ENCODE data around the gene MID1.
A peak's percentile ranks its signal among the peaks of the same experiment; 100 is the strongest.

The MID1 gene

DNA sequence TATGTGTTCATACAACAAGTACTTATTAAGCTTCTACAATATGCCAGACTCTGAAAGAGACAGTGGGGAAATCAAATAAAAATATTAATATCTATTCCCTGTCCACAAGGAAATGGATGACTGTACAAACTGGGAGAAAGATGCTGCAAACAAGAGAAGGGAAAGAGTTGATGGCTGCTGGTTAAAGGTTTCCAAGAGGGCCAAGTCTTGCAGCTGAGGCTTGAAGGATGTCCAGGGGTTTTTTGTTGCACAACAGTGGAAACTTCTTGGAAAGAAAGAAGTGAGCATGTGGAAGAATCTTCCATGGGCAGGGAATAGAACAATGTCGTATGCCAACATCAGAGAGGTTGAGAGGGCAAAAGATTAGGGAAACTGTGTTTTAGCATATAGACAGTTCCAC is 95.8 kb downstream of the MID1 start:
- no peak overlapping the region for H3K27ac ChIP-seq
- H3K4me3 ChIP-seq = no peak overlapping the region
- no peaks in the 10 kb centered on the region for H3K36me3 ChIP-seq
- H3K9ac ChIP-seq = no peak overlapping the region
- H3K9me3 ChIP-seq (replicated peaks in 1 of 11) = 0 out of 22 replicates have a peak, but pooled peaks cover 0 to 5% (median 0%) of the 10 kb centered on the region in 11 experiments
- H4K20me1 ChIP-seq = no peaks in the 10 kb centered on the region
- H3K27me3 ChIP-seq = peaks cover 82 to 100% (median 100%) of the 10 kb centered on the region in 11 experiments
- TF ChIP-seq Cebpa-rat (IDR thresholded peaks at IDR 0.05) = no peak
- peaks cover 0 to 8% (median 0%) of the 10 kb centered on the region in 10 experiments; a peak in 6 of 20 replicates for H3K4me1 ChIP-seq
- no peak overlapping the region for H3K4me2 ChIP-seq

DNA sequence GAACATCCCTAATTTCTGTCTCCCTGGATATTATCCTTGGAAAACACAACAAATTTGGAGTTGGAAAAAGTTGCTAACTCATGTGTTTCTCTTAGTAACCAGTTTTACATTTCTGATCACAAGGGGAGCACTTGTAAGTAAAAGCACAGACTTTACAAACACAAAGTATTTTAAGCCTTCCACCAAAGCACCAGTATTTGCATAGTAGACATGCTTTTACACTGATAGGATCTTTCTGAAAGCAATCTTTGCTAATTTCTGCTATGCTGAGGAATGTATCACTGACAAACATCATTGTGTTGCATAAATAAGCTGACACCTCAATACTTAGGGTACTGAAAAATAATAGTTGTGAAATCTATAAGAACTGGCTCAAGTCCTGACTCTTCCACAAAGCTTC is 100.6 kb downstream of the MID1 start:
- Histone ChIP-seq H3K9me3 (replicated peaks in 1 of 11) (0 out of 22 replicates have a peak, but pooled peaks cover 0 to 5% (median 0%) of the 10 kb centered on the region in 11 experiments), H3K27ac (no peak overlapping the region), H3K27me3 (peaks cover 74 to 100% (median 98%) of the 10 kb centered on the region in 11 experiments), H3K4me3 (no peak overlapping the region), H4K20me1 (no peaks in the 10 kb centered on the region), H3K9ac (no peak overlapping the region), H3K4me2 (no peak overlapping the region), H3K36me3 (no peaks in the 10 kb centered on the region), H3K4me1 (no peaks in the 10 kb centered on the region)
- no peak for TF ChIP-seq Cebpa-rat (IDR thresholded peaks at IDR 0.05)

DNA sequence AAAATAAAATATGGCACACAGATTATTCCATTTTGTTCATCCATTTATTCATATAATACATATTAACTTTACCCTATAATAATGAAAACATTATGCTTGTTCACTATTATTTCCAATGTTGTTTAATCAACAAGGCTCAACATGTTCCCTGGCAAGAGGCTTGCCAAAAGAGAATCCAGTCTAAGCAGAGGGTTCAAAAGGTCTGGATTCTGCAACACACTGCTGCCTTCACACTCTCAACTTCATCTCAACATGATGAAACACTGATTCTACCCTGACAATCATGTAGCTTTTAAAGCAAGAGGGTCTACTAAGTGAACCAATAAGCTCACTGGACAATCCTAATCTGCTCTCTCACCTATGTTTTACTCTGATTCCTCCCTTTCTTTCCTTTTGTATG is 101.1 kb downstream of the MID1 start:
- Histone ChIP-seq H3K4me2 (no peak overlapping the region), H3K9ac (no peak overlapping the region), H3K4me3 (no peak overlapping the region), H3K4me1 (no peaks in the 10 kb centered on the region), H3K27ac (no peak overlapping the region), H3K27me3 (peaks cover 74 to 100% (median 98%) of the 10 kb centered on the region in 11 experiments), H3K36me3 (no peaks in the 10 kb centered on the region), H4K20me1 (no peaks in the 10 kb centered on the region), H3K9me3 (replicated peaks in 1 of 11) (0 out of 22 replicates have a peak, but pooled peaks cover 0 to 5% (median 0%) of the 10 kb centered on the region in 11 experiments)
- TF ChIP-seq Cebpa-rat (IDR thresholded peaks at IDR 0.05) = no peak

DNA sequence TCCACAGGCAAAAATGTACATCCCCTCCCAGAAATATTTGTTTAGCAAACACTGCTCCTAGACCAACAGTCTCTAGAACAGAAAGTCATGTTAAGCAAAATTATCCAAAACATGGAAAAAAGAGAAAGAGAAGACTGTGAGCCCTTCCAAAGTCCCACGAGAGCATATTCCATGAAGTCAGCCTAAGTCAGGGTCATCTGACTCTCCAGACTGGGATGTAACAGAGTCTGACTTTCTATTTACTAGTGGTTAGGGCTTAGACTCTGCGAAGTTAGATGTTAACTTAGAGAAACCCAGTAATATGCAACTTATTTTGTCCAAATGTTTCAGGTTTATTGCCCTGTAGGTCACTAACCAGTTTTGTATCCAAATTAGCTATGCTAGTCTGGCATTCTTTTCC is 102.3 kb downstream of the MID1 start:
- 0 out of 22 replicates have a peak, but pooled peaks cover 0 to 5% (median 0%) of the 10 kb centered on the region in 11 experiments for H3K9me3 ChIP-seq (replicated peaks in 1 of 11)
- peaks cover 75 to 100% (median 98%) of the 10 kb centered on the region in 11 experiments for H3K27me3 ChIP-seq
- no peak overlapping the region for H3K9ac ChIP-seq
- H3K4me1 ChIP-seq = no peaks in the 10 kb centered on the region
- H3K36me3 ChIP-seq = no peaks in the 10 kb centered on the region
- no peak for TF ChIP-seq Cebpa-rat (IDR thresholded peaks at IDR 0.05)
- no peak overlapping the region for H3K27ac ChIP-seq
- H3K4me2 ChIP-seq = no peak overlapping the region
- no peaks in the 10 kb centered on the region for H4K20me1 ChIP-seq
- H3K4me3 ChIP-seq = no peak overlapping the region

DNA sequence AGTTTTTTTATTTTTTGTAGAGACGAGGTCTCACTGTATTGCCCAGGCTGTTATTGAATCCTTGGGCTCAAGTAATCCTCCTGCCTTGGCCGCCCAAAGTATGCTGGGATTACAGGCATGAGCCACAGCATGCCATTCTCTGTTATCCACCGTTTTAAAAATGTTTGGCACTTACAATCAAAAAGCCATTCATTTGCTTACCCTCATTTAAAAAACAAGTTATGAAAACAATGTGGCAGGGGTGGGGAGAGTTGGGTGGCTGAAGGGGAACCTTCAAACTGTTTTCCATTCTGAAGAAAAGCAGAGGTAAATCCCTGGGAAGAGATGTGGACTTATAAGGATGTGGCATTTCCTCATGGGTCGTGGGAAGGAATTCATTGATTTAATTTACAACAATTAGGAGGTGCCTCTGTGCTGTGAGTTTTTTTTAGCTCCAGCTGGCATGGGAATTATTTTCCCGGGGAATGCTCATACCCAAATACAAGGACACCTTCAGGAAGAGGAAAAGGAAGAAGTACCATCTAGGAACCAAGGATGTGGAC is 103.5 kb downstream of the MID1 start:
- H3K4me2 ChIP-seq = no peak overlapping the region
- H4K20me1 ChIP-seq = no peaks in the 10 kb centered on the region
- H3K4me1 ChIP-seq = no peaks in the 10 kb centered on the region
- H3K9me3 ChIP-seq (replicated peaks in 1 of 11) = no peaks in the 10 kb centered on the region
- H3K27me3 ChIP-seq = peaks cover 72 to 100% (median 97%) of the 10 kb centered on the region in 11 experiments
- TF ChIP-seq Cebpa-rat (IDR thresholded peaks at IDR 0.05) = no peak
- H3K9ac ChIP-seq = no peak overlapping the region
- no peak overlapping the region for H3K4me3 ChIP-seq
- no peak overlapping the region for H3K27ac ChIP-seq
- H3K36me3 ChIP-seq = no peaks in the 10 kb centered on the region

DNA sequence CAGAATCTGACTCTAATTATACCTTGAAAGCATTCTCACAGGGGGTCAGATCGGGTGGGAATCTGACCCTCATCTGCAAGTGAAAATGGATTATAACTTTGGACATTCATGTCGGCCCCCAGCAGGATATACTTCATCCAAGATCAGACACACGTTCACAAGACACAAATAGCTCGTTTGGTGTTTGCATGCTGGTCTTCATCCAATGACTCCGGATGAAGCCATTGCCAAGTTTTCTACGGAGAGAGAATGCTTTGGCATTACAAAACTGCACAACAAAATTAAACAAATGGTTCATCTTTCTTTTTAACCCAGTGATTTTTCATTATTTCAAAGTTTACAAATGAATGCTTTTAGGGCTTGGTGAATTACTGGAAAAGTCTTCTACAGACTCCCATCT is 105.5 kb downstream of the MID1 start:
- 0 out of 20 replicates have a peak, but pooled peaks cover 0 to under 1% (median 0%) of the 10 kb centered on the region in 10 experiments for H3K4me1 ChIP-seq
- H4K20me1 ChIP-seq = no peaks in the 10 kb centered on the region; a peak in 1 of 22 replicates
- peaks cover 63 to 100% (median 96%) of the 10 kb centered on the region in 11 experiments for H3K27me3 ChIP-seq
- H3K4me3 ChIP-seq = no peak overlapping the region
- no peak overlapping the region for H3K9ac ChIP-seq
- H3K27ac ChIP-seq = no peak overlapping the region
- H3K4me2 ChIP-seq = no peak overlapping the region
- no peaks in the 10 kb centered on the region for H3K36me3 ChIP-seq
- no peaks in the 10 kb centered on the region for H3K9me3 ChIP-seq (replicated peaks in 1 of 11)
- TF ChIP-seq Cebpa-rat (IDR thresholded peaks at IDR 0.05) = no peak

DNA sequence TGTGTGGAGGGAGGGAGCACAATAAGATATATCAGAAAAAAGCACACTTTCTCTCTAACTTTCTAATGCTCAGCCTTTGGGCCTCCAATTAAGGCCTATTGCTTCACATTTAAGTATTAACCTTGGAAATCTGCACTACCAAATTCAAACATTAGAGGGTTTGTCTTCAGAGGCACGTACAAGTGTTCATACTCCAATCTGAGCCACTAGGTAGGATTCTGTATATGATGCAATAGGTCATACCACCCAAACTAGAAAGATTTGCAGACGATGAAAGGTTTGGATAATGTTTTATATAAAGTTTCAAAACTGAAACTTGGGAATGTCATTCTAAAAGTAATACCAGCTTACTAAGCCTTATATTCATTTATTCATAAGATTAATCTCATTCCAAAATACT is 106.4 kb downstream of the MID1 start:
- Histone ChIP-seq H3K9ac (no peak overlapping the region), H3K4me2 (no peak overlapping the region), H3K4me3 (no peak overlapping the region), H4K20me1 (no peaks in the 10 kb centered on the region; a peak in 1 of 22 replicates), H3K4me1 (peaks cover 0 to 9% (median 0%) of the 10 kb centered on the region in 10 experiments; a peak in 2 of 20 replicates), H3K27ac (no peak overlapping the region), H3K36me3 (no peaks in the 10 kb centered on the region), H3K27me3 (peaks cover 64 to 100% (median 96%) of the 10 kb centered on the region in 11 experiments), H3K9me3 (replicated peaks in 1 of 11) (no peaks in the 10 kb centered on the region)
- TF ChIP-seq Cebpa-rat (IDR thresholded peaks at IDR 0.05) = peak in 1 of 11 experiments; percentile 33; a peak in 2 of 22 replicates

DNA sequence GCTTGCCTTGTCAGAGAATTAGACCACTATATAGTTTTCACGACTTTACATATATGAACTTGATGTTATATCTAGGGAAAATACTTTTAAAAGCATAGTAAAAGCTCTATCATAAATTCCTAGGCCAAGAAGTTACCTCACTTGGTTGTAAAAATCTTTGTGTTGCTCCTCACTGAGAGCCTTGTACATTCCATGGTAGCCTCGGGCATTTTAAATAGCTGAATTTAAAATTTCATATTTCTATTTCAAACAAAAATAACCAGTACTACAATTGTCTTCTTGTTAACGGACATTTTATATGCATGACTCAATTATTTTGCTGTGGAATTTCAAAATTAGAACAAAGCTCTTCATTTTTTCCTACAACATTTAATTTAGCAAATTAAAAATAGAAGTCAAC is 107.6 kb downstream of the MID1 start:
- no peak overlapping the region for H3K4me2 ChIP-seq
- H3K36me3 ChIP-seq = no peaks in the 10 kb centered on the region
- no peak overlapping the region for H3K9ac ChIP-seq
- H3K4me3 ChIP-seq = no peak overlapping the region
- peaks cover 68 to 100% (median 95%) of the 10 kb centered on the region in 11 experiments for H3K27me3 ChIP-seq
- no peak for TF ChIP-seq Cebpa-rat (IDR thresholded peaks at IDR 0.05)
- H3K9me3 ChIP-seq (replicated peaks in 1 of 11) = no peaks in the 10 kb centered on the region
- H4K20me1 ChIP-seq = no peaks in the 10 kb centered on the region; a peak in 1 of 22 replicates
- H3K4me1 ChIP-seq = peaks cover 0 to 9% (median 0%) of the 10 kb centered on the region in 10 experiments; a peak in 2 of 20 replicates
- H3K27ac ChIP-seq = no peak overlapping the region

DNA sequence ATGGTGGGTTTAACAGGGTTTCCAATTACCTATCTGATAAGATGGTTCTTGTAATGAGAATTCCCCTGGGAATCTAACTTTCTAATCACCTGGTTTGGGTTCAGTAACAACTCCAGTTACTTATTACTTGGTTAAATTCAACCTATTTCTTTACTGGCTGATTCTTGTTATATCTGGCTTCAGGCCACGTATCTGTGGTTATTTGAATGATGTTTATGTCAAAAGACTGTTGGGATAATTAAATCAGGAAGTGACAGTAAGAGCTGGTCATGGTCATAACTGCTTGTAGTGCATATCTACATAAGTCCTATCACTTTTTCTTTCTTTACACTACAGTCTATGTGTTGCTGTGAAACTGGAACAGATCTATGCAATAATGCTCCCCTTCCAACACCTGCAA is 108.1 kb downstream of the MID1 start:
- no peaks in the 10 kb centered on the region for H3K9me3 ChIP-seq (replicated peaks in 1 of 11)
- H3K4me2 ChIP-seq = no peak overlapping the region
- no peak overlapping the region for H3K9ac ChIP-seq
- H3K4me3 ChIP-seq = no peak overlapping the region
- H3K4me1 ChIP-seq = peaks cover 0 to 9% (median 0%) of the 10 kb centered on the region in 10 experiments; a peak in 2 of 20 replicates
- no peak overlapping the region for H3K27ac ChIP-seq
- H4K20me1 ChIP-seq = no peaks in the 10 kb centered on the region; a peak in 1 of 22 replicates
- H3K36me3 ChIP-seq = no peaks in the 10 kb centered on the region
- H3K27me3 ChIP-seq = peaks cover 68 to 100% (median 95%) of the 10 kb centered on the region in 11 experiments
- no peak for TF ChIP-seq Cebpa-rat (IDR thresholded peaks at IDR 0.05)

DNA sequence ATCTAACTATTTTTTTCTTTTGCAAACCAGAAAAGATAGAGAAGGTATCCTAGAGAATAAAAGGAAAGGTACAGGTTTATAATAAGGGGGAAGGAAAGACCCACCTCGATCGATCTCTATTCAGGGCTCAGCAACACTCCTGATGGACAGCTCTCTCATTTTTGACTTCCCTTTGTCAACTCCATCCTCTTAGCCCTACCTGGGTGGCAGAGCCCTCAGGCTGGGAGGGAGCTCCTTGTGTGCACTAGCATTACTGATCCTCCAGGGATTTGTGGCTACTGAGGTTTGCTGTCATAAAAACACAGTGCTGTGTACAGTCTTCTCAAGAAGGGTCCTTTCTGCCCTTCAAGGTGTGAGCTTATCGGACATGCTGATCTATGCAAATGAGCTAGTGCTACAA is 111.0 kb downstream of the MID1 start:
- Histone ChIP-seq H4K20me1 (no peaks in the 10 kb centered on the region; a peak in 1 of 22 replicates), H3K4me2 (peak overlapping the region in 2 of 11 experiments; percentile 3 to 15; a peak in 2 of 22 replicates), H3K9me3 (replicated peaks in 1 of 11) (peaks cover 0 to 6% (median 0%) of the 10 kb centered on the region in 11 experiments; a peak in 1 of 22 replicates), H3K27me3 (peaks cover 71 to 100% (median 97%) of the 10 kb centered on the region in 11 experiments), H3K4me3 (no peak overlapping the region), H3K27ac (no peak overlapping the region), H3K36me3 (no peaks in the 10 kb centered on the region), H3K4me1 (peaks cover 0 to 9% (median 0%) of the 10 kb centered on the region in 10 experiments; a peak in 2 of 20 replicates), H3K9ac (no peak overlapping the region)
- TF ChIP-seq Cebpa-rat (IDR thresholded peaks at IDR 0.05) = no peak
